GM12864 (cell line): ENCODE measurements around the gene ADAM23.

Source experiments
- DNase-seq: peaks from one replicate; pipeline ENCODE4 v3.0.0-alpha.2; 2011; ENCODE audit warnings: low read depth
- H3K4me3 ChIP-seq: 2 replicates; pipeline ENCODE4 v1.5.1; 2011; ENCODE audit warnings: mild to moderate bottlenecking, low read depth, low read length, control low read depth
- TF ChIP-seq, protein P1 (sequence below): IDR thresholded peaks from 2 replicates; pipeline ENCODE4 v1.5.1; 2011; ENCODE audit warnings: low read depth, mild to moderate bottlenecking, moderate library complexity, low read length, control low read depth, inconsistent platforms; ENCODE audit errors: missing control alignments

Gene ADAM23

DNA sequence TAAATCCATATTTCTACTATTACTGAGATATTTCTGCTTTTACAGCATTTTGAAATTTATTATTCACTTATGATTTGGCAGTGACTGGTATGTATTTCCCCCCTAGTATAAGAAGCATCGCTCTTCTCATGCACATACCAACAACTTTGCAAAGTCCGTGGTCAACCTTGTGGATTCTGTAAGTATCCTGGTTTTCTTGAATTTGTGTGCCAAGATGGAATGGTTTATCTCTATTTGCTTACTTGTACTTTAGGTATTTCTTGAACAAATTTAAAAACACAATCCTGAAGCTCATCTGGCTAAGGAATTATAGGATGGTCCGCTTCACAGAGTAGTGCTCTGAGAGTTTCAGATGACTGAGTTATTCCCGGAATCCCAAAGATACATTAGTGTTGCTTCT is 114.0 kb downstream of the ADAM23 start:
- no peak overlapping the region for H3K4me3 ChIP-seq
- TF ChIP-seq, protein P1, sequence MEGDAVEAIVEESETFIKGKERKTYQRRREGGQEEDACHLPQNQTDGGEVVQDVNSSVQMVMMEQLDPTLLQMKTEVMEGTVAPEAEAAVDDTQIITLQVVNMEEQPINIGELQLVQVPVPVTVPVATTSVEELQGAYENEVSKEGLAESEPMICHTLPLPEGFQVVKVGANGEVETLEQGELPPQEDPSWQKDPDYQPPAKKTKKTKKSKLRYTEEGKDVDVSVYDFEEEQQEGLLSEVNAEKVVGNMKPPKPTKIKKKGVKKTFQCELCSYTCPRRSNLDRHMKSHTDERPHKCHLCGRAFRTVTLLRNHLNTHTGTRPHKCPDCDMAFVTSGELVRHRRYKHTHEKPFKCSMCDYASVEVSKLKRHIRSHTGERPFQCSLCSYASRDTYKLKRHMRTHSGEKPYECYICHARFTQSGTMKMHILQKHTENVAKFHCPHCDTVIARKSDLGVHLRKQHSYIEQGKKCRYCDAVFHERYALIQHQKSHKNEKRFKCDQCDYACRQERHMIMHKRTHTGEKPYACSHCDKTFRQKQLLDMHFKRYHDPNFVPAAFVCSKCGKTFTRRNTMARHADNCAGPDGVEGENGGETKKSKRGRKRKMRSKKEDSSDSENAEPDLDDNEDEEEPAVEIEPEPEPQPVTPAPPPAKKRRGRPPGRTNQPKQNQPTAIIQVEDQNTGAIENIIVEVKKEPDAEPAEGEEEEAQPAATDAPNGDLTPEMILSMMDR = no peak
- DNase-seq = no peak

DNA sequence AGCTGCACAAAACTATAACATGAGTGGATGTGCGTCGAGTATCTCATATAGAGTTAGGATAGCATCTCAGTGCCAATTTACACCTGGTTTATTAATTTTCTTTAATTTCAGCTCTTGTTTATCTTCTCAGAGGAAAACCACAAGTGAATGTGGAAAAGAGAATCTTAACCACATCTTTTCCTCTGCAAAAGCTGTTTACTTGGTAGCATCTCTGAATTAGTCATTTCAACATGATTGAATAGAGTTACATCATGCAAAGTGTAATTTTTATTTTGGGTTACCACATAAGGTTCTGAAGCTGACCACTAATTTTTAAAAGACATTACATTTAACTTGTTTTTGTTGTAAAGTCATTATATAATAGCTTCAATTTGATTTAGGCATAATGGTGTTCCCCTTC is 115.2 kb downstream of the ADAM23 start:
- TF ChIP-seq, protein P1 = no peak
- no peak for DNase-seq
- H3K4me3 ChIP-seq = no peak overlapping the region

DNA sequence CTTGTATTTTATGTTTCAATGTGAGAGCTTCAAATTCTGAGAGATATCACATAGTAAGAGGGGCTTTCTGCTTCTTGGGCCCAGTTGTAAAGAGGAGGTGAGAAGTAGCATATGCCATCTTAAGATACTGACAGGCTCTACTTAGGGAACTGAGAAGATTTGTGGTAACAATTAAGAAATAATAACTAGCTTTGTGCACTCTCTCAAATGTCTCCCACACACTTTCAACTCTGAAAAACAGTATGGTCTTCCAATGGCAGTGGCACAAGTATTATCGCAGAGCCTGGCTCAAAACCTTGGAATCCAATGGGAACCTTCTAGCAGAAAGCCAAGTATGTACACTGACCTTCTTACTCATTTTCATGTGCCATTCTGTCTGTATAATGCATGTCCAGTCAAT is 118.6 kb downstream of the ADAM23 start:
- H3K4me3 ChIP-seq = no peak overlapping the region
- DNase-seq = no peak
- TF ChIP-seq, protein P1 = no peak

DNA sequence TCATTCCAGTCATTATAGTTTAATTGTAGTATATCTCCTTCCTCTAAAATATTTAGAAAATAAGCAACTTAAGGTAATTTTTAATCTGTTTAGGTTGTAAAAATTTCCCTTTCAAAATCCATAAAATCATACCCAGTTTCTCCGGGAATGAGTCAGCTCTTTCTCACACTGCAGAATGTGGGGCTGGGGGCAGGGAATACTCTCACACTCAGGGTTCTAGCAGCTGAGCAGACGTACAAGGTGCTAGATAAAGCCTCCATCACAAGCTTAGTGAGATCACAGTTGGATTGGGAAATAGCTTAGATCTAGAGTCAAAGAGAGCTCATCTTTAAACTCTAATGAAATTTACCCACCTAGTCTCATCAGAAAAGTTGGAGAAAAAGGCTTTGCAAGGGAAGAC is 119.0 kb downstream of the ADAM23 start:
- DNase-seq = no peak
- TF ChIP-seq, protein P1 = no peak
- no peak overlapping the region for H3K4me3 ChIP-seq

DNA sequence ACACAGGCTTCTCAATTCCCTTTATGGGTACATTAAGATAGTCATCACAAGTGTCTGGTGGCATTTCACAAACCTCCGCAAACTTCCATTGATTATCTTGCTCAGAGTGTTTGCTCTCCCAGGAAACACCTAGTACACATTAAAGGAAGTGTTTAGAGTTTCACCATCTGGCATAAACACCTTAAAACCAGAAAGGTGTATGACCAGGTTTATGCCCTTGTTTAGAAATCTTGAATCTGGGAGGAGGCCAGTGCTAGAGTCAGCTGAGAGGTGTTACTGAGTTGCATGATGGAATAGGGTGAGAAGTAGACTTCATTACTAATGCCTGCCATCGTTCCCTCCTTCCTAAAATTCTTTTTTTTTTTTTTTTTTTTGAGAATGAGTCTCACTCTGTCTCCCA is 120.0 kb downstream of the ADAM23 start:
- H3K4me3 ChIP-seq = no peak overlapping the region
- no peak for DNase-seq
- TF ChIP-seq, protein P1 = no peak

DNA sequence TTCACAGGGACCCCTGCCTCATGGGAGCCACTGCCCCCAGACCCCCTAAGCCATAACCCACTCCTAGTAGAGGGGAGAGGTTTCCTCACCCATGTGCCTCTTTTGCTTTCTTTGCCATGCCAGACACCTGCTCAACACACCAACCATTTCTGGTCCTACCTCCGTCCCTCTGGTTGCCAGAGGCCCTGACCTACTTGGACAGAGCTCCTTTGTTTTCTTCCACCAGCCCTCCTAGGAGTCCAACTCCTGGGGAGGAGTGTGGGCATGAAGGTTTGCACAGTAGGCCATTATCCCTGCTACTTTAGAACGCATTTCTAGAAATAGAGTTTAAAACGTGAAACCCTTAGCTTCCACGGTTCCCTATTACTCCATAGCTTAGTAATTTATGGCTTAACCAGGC is 122.3 kb downstream of the ADAM23 start:
- H3K4me3 ChIP-seq = no peak overlapping the region
- no peak for DNase-seq
- TF ChIP-seq, protein P1 = no peak

DNA sequence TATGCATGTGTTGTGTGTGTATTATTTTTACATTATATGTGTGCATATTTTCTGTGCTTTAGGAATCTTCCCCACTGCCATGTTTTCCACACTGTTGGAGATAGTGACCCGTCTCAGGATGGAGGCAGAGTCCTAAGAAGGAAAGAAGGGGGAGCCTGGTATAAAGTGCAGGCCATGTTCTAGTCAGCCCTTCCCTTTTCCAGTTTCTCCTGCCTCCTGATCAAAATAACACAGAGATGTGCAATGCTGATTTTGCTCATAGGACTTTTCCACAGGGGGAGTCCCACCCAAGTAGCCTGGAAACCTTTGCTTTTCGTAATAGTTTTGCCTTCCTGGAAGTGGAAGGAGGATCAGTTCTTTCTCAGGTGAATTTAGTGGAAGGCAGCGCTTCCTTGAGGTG is 126.1 kb downstream of the ADAM23 start:
- TF ChIP-seq, protein P1 = no peak
- no peak overlapping the region for H3K4me3 ChIP-seq
- DNase-seq = no peak
